K562 (cell line): ENCODE results near the gene CMIP. TPM values are rescaled to one million over a fixed set of nuclear protein-coding genes. Genes with fewer than 3 reads are reported as not detected.

ENCODE experiments used
- CCAR2 ChIP-seq: fragments of 200-400 bp; formaldehyde crosslinking; IDR thresholded peaks from 2 replicates; pipeline ENCODE4 v1.6.1; 2017; ENCODE audit warnings: mild to moderate bottlenecking, low read depth, low read length
- CREB1 ChIP-seq, 2 experiments: sonication (generic) in 1 of 2; formaldehyde crosslinking in 1 of 2; IDR thresholded peaks; 2 replicates each; pipeline versions ENCODE4 v1.6.1 to v1.8.0; 2012 to 2022; ENCODE audit warnings: inconsistent platforms in 1 of 2, mild to moderate bottlenecking in 1 of 2, missing genetic modification reagents in 1 of 2, moderate library complexity in 1 of 2
- CREM ChIP-seq: IDR thresholded peaks from 2 replicates; pipeline ENCODE4 v1.6.1; 2014; ENCODE audit warnings: antibody characterized with exemption, low read depth
- CXXC5 ChIP-seq: fragments of 250-450 bp; sonication (Bioruptor Pico); IDR thresholded peaks from 2 replicates; pipeline ENCODE4 v1.8.0; 2022; ENCODE audit warnings: inconsistent platforms, mild to moderate bottlenecking, moderate library complexity
- FOXP4 ChIP-seq: sonication (generic); formaldehyde crosslinking; IDR thresholded peaks from 2 replicates; pipeline ENCODE4 v1.8.0; 2022; ENCODE audit warnings: mild to moderate bottlenecking, missing genetic modification reagents, borderline replicate concordance
- NR0B1 ChIP-seq: fragments of 450-650 bp; IDR thresholded peaks from one replicate; pipeline ENCODE4 v1.6.1; 2018; ENCODE audit warnings: mild to moderate bottlenecking, moderate library complexity; ENCODE audit not compliant: partially characterized antibody
- SPI1 ChIP-seq: IDR thresholded peaks from 2 replicates; pipeline ENCODE4 v1.6.1; 2011; ENCODE audit warnings: low read depth, low read length, control low read depth, borderline replicate concordance
- SREBF1 ChIP-seq: fragments of 150-350 bp; IDR thresholded peaks from 2 replicates; pipeline ENCODE4 v1.6.1; 2014; ENCODE audit warnings: antibody characterized with exemption, low read depth, low read length, borderline replicate concordance
- SRSF1 ChIP-seq: fragments of 200-400 bp; formaldehyde crosslinking; IDR thresholded peaks from 2 replicates; pipeline ENCODE4 v1.6.1; 2017; ENCODE audit warnings: mild to moderate bottlenecking, low read depth, low read length, moderate library complexity
- TAL1 ChIP-seq: fragments of 450-650 bp; IDR thresholded peaks from 2 replicates; pipeline ENCODE4 v1.6.1; 2016; ENCODE audit warnings: mild to moderate bottlenecking
- YY1 ChIP-seq, 3 experiments: IDR thresholded peaks; 2 replicates each; pipeline ENCODE4 v1.6.1; 2011; ENCODE audit warnings: low read length in 2 of 3, mild to moderate bottlenecking in 2 of 3, moderate library complexity in 2 of 3, borderline replicate concordance in 1 of 3, control low read depth in 1 of 3, low read depth in 1 of 3; ENCODE audit not compliant: insufficient read depth in 3 of 3, insufficient replicate concordance in 2 of 3, control insufficient read depth in 1 of 3, insufficient read length in 1 of 3; ENCODE audit errors: extremely low read depth in 1 of 3
- ZBTB7A ChIP-seq: IDR thresholded peaks from 2 replicates; pipeline ENCODE4 v1.6.1; 2011; ENCODE audit warnings: low read depth, mild to moderate bottlenecking, low read length, moderate library complexity, borderline replicate concordance; ENCODE audit not compliant: control insufficient read depth
- ZNF274 ChIP-seq: IDR thresholded peaks from 2 replicates; pipeline ENCODE4 v1.6.1; 2011; ENCODE audit warnings: low read depth, mild to moderate bottlenecking, low read length, moderate library complexity, borderline replicate concordance
- ZNF780A ChIP-seq: fragments of 250-450 bp; sonication (Bioruptor Pico); IDR thresholded peaks from 2 replicates; pipeline ENCODE4 v1.5.0; 2021; ENCODE audit warnings: mild to moderate bottlenecking
- polyA plus RNA-seq, 8 experiments: library from polyadenylated mRNA; depleted of rRNA in 4 of 8; stranded (reverse) in 5 of 8; unstranded in 3 of 8; fragments of >200 nt; fragmentation: Nextera tagmentation in 2 of 8; fragmentation: Illumina TruSeq in 1 of 8; extraction: Ambion mirVana in 2 of 8; extraction: Trizol in 1 of 8; gene quantifications; 2 replicates each; pipeline versions ENCODE4 v1.2.1 to v1.2.3, GENCODE V29; 2011 to 2014; ENCODE audit warnings: inconsistent platforms in 1 of 8, missing spikeins in 1 of 8
- total RNA-seq, 7 experiments: library from RNA; depleted of rRNA in 6 of 7; stranded (reverse); fragments of >200 nt in 6 of 7; fragmentation: Illumina TruSeq in 2 of 7; extraction: Trizol in 2 of 7; gene quantifications; 2 replicates each; pipeline versions ENCODE4 v1.2.1 to v1.2.3, GENCODE V29; 2011 to 2021; ENCODE audit warnings: low replicate concordance in 1 of 7
- TF ChIP-seq, protein P1 (sequence below): fragments of 200-400 bp; formaldehyde crosslinking; IDR thresholded peaks from 2 replicates; pipeline ENCODE4 v1.6.1; 2017; ENCODE audit warnings: mild to moderate bottlenecking, low read depth, low read length, moderate library complexity

The CMIP gene
- total and polyA plus RNA-seq, 9 of the 15 experiments (the other 6 are each of a cell fraction or from before 2014, with no cell fraction given), result 0.94 to 82.5 (median 10.3) TPM

- TF ChIP-seq ZNF274 (no peak), NR0B1 (no peak), YY1 (IDR thresholded peaks at IDR 0.05; ENCODE audit: borderline replicate concordance in 1 of 3, control insufficient read depth in 1 of 3, extremely low read depth in 1 of 3, insufficient read depth in 3 of 3, insufficient read length in 1 of 3, insufficient replicate concordance in 2 of 3, low read depth in 1 of 3, low read length in 2 of 3) (no peak), CCAR2 (no peak), ZBTB7A (0 out of 2 replicates have a peak, but pooled peaks have one; percentile 49), SREBF1 (no peak), CXXC5 (CRISPR knock-in tag) (peak; percentile 81; the same call in 1 of the 2 replicates), FOXP4 (CRISPR knock-in tag) (0 out of 2 replicates have a peak, but pooled peaks have one; percentile 37), SRSF1 (no peak), ZNF780A (no peak), CREM (peak; percentile 59), TAL1 (peak; percentile 21; the same call in 1 of the 2 replicates), SPI1 (peak; percentile 95), CREB1 (IDR thresholded peaks at IDR 0.05) (no peak), CREB1 (CRISPR knock-in tag; IDR thresholded peaks at IDR 0.05) (no peak)
- TF ChIP-seq, protein P1, sequence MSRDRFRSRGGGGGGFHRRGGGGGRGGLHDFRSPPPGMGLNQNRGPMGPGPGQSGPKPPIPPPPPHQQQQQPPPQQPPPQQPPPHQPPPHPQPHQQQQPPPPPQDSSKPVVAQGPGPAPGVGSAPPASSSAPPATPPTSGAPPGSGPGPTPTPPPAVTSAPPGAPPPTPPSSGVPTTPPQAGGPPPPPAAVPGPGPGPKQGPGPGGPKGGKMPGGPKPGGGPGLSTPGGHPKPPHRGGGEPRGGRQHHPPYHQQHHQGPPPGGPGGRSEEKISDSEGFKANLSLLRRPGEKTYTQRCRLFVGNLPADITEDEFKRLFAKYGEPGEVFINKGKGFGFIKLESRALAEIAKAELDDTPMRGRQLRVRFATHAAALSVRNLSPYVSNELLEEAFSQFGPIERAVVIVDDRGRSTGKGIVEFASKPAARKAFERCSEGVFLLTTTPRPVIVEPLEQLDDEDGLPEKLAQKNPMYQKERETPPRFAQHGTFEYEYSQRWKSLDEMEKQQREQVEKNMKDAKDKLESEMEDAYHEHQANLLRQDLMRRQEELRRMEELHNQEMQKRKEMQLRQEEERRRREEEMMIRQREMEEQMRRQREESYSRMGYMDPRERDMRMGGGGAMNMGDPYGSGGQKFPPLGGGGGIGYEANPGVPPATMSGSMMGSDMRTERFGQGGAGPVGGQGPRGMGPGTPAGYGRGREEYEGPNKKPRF, result no peak
These were observed 7.4 kb downstream of the CMIP start (continued) for GRCh38 chr16:81451753-81452680.
